ENCODE data around the gene ANGPTL2.

The ANGPTL2 gene

DNA sequence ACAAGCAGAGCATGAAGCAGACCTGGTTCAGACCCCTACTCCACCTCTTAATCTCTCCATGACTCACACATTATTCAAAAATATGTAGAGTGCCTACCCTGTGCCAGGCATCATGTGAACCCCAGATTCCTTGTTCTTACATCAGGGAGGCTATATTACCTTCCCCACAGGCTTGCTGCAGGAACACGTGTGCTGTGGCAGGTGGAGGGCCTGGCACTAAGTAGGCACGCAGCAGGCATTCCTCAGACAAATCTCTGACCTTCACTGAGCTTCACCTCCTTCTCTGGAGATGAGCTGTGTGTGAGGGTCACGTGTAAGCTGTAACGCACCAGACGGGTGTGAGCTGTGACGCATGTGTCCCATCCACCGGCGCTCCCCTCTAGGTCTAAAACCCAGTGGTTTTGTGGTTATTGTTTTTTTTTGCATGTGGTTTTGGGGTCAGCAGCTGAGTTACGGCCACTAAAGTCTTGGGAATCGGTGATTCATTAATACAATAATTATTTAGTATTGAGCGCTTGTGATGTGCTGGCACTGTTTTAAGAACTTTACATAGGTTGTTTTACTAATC lies 30.3 kb downstream of the ANGPTL2 start:
- DNase-seq, result no peak

DNA sequence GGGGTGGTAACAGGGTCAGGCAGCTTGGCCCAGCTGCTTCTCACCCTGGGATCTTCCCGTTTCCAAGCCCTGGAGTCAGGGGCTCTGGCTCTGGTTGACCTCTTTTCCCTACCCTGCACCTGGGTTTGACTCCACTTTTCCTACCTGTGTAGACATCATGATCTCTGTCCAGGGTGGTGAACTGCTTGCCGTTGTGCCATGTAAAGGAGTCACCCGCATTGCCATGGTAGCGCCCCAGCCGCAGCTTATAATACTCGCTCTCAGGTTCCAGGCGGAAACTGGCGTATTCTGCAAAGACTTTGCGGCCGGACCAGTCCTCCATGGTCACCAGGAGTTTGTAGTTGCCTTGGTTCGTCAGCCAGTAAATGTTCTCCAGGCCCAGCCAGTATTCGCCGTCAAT lies 30.9 kb downstream of the ANGPTL2 start:
- no peak for DNase-seq

- no peak for DNase-seq
Observed at GRCh38 chr9:127090341-127090985, 32.0 kb downstream of the ANGPTL2 start.

DNA sequence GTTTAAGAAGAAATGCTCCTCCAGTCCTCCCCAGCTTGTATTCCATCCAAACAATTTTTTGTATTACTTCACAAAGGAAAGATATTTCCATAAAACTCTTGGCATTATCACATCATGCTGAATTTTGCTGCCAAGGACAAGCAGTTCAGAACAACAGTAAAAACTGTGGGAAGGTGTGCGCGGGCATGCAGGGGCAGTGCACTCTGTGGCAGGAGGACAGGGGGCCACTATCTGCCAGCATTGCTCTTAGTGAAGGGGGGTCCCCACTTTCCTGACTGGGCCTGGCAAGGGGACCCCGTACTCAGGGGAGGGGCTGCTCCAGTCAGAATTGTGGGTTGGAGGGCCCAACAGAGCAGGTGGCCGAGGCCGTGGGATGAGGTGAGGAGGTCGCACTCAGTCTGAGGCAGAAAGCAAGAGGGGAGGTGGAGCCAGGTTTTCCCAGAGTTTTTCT lies 32.8 kb downstream of the ANGPTL2 start:
- no peak for DNase-seq

GRCh38 chr9:127088724-127089615 lies 33.5 kb downstream of the ANGPTL2 start:
- DNase-seq, result no peak

DNA sequence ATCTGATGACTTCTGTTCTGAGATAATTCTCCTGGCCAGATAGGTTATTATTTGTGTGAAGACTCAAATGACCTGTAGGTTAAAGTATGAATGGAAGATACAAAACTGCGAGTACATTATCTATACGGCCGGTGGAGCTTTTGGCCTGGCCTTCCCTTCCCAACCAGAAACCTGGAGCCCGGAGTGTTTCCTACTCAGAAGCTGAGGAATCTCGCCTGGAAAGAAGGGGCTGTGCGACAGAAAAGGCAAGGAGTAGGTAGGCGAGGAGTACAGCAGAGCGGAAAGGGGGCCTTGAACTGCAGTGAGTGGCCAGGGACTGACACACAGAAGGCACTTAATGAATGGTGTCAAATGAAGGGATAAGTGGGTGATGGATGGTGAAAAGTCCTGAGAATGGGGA lies 34.6 kb downstream of the ANGPTL2 start:
- no peak for DNase-seq

GRCh38 chr9:127087411-127087810 lies 35.0 kb downstream of the ANGPTL2 start:
- DNase-seq, result no peak

DNA sequence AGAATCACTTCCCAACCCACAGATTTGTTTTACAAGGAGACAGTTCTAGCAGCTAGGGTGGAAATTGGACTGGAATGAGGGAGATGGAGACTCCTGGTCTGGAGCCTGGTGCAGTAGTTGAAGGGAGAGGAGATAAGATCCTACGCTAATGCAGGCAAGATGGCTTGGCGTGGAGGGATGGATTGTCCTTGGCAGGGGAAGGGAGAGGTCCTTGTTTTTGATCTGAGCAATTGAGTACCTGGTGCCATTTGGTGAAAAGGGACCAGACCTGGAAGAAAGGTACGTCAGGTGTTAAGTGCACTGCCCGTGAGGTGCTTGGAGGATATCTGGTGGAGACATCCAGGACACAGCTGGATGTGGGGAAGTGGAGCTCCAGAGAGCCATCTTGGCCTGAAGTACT lies 35.7 kb downstream of the ANGPTL2 start:
- DNase-seq, result no peak

GRCh38 chr9:127085186-127085585 lies 37.2 kb downstream of the ANGPTL2 start:
- no peak for DNase-seq

DNA sequence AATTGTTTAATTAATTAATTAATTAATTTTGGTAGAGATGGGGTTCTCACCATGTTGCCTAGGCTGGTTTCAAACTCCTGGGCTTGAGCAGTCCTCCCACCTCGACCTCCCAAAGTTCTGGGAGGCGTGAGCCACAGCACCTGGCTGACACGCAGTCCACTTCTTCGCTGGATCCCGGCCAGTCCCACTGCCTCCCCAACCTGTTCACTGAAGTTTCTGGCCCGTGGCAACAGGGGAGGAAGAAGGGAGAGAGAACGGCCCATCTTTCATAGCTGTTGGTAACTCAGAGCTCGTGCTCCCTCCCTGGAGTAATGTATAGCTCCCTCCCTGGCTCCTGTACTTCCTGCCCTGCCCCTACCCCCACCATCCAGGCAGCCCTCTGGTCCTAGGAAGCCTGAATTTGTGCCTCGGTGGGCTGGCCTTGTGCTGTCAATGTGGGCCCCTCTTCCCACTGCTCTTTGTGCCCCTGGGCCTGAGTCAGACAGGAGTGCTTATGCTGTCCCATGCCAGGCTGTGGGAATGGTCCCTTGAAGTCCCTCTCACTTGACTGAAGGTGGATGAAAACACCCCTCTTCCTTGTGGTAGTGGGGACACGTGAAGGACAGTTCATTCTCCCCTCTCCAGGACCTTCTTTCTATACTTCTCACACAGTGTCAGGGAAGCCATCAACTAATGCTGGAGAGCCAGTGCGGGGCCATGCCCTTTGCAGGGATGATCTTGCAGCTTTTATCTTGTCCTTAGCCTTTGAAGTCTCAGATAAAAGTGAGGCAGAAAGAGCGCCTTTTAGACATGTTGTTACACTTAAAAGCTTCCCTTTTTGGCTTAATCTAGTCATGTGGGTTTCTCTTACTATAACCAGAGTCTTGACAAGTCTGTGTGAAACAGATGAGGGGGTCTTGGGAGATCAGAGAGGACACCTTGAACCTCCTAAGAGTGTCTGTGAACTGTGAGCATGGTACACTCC lies 38.1 kb downstream of the ANGPTL2 start:
- no peak for DNase-seq

GRCh38 chr9:127083138-127083980 lies 39.1 kb downstream of the ANGPTL2 start:
- no peak for DNase-seq

DNA sequence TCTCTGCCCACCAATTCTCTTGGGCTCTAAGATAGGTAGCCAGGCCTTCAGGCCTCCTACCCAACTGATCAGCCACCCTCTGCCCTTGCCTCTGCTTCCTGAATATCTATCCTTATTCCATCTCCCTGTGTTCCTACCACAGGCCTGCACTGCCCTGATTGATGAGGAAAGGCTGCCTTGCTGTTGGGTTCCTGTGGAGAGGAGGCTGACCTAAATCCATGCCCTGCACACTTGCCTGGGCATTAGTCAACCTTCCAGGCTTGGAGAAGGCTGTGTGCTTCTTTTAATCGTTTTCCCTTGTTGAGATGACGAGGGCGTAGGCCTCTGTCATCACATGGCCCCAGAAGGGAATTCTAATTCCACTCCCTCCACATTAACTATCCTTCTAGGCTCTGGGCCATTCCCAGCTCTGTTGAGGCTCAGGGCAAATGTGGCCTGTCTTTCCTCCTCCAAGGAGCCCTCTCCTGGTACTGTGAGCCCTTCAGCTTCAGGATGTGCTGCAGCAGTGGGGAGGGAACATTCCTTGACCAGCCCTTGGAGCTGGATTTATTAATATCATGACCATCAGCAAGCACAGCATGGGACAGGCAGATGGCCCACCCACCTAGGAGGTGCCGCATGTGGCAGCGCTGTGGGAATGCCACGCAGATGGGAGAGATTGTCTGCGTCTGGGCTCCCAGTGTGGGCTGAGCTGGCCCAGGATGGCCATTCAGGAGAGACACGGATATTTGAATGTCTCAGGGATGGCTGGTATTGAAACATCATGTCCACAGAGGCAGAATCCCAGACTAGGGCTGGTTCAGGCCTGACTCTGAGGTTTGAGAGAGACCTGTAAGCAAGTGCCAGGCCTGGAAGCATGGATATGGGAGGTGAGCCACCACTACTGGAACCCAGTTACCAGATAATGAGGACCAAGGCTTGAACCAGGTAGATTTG lies 40.9 kb downstream of the ANGPTL2 start:
- no peak for DNase-seq

GRCh38 chr9:127079446-127080140 lies 42.8 kb downstream of the ANGPTL2 start:
- DNase-seq, result no peak

- no peak for DNase-seq
Observed at GRCh38 chr9:127078988-127079387, 43.4 kb downstream of the ANGPTL2 start.

DNA sequence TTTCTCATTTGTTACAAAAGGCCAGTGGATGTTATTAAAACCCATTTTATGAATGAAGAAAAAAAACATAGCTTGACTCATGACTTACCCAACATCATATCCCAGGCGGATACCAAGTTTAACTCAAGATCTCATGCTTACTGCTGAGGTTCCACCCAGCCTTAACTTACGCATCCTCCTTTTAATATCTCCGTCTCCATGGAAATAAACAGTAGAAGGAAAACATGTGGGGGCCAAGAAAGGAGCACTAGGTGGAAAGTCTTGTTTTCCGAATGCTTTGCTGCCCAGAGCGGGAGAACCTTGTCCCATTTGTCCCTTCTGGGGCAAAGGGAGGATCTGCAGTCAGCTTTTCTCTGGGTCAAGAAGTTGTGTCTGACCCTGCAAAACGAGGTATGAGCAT lies 44.1 kb downstream of the ANGPTL2 start:
- no peak for DNase-seq

- DNase-seq, result no peak
Observed at GRCh38 chr9:127077644-127077946, 44.8 kb downstream of the ANGPTL2 start.

DNA sequence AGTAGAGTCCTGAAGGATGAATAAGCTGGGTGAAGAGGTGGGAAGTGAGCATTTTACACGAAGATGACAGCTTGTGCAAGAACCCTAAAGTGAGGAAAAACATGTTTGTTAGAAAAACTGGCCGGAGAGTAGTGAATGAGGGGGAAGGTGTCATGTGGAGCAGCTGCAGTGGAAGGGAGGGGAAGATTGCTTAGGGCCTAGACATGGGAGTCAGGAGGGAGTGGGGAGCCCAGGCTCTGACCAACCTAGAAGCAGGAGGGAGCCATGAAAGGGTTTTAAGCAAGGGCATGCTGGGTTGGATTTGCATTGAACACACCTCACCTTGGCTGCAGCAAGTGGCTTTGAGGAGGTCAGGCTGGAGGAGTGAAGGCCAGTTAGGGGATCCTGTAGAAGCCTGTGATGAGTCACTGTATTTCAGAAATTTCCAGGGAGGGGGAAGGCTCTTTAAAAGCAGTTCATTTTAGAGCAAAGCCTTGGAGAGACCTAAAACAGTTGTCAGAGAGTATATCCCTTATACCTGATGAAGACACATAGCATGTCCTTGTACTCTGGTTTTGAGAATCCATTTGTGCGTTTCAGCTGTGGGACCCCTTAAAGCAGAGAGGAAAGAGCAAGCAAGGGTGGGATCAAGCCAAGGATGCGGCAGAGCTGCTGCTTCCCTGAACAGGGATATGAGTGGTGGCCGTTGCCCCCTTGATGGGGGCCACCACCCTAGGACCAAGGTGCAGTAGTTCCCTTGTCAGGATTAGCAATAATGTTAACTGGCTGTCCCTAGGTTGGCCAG lies 45.4 kb downstream of the ANGPTL2 start:
- DNase-seq, result no peak

- DNase-seq, result no peak
Observed at GRCh38 chr9:127075624-127076372, 46.6 kb downstream of the ANGPTL2 start.
